Subcutaneous adipose tissue (tissue), 4 donors: ENCODE results near the gene GATA5. TPM values are rescaled to one million over a fixed set of nuclear protein-coding genes. Genes with fewer than 3 reads are reported as not detected.

Experiments used
- CTCF ChIP-seq: fragments of 450-650 bp; IDR thresholded peaks from one replicate; pipeline ENCODE4 v1.5.1; 2016; ENCODE audit warnings: low read depth, mild to moderate bottlenecking, control low read depth, antibody characterized with exemption, moderate library complexity
- total RNA-seq, 4 donors: library from RNA; depleted of rRNA; stranded (reverse); fragments of >200 nt; gene quantifications; one replicate each; pipeline ENCODE4 v1.1.0, GENCODE V29; 2016

Gene GATA5
- total RNA-seq, 4 donors from 2014 or later: not detected

DNA sequence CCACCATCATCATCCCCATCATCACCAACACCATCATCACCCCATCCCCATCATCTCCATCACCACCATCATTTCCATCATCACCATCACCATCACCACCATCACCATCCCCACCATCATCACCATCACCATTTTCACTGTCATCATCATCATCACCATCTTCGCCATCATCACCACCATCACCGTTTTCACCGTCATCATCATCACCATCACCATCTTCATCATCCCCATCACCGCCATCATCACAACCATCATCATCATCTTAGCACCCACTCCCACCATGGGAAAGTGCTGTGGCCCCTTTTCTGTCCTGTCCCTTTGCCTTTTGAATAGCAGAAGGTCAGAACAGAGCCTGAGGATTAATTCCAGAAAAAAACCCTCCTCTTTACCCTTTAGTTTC lies 28.5 kb upstream of the GATA5 start:
- TF ChIP-seq CTCF: no peak

DNA sequence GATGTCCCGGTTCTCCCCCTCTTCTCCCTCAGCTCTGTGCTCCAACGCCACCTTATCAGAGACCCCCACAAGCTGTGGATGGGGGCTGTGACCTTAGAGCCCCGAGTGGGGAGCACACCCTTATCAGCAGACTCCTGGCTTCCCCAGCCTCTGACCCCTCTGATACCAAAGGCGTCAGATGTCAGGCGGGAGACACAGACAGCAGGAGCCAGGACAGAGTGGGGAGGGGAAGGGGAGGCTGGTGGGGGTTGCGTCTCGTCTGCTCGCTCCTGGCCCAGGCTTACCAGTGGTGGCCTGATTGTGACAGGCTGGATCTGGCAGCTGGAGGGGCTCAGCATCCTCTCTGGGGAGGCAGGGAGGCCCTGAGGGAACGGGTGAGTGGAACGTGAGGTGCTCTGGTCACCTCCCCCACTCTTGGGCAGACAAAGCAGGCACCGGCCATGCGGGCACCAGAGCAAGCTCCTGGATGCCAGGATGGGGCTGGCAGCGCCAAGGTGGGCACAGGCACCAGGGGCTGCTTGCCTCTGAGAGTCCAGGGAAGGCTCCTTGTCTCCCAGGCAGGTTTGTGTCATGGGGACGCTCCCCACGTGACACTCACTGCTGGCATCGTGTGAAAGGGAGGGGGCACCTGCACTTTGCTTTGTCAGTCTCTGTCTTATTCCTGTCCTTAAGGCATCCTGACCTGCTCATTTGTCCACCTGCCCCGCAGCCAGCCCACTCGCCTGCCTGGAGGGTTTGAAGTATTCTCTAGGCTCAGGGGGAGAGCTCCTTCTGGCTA lies 27.8 kb upstream of the GATA5 start:
- TF ChIP-seq CTCF: no peak

DNA sequence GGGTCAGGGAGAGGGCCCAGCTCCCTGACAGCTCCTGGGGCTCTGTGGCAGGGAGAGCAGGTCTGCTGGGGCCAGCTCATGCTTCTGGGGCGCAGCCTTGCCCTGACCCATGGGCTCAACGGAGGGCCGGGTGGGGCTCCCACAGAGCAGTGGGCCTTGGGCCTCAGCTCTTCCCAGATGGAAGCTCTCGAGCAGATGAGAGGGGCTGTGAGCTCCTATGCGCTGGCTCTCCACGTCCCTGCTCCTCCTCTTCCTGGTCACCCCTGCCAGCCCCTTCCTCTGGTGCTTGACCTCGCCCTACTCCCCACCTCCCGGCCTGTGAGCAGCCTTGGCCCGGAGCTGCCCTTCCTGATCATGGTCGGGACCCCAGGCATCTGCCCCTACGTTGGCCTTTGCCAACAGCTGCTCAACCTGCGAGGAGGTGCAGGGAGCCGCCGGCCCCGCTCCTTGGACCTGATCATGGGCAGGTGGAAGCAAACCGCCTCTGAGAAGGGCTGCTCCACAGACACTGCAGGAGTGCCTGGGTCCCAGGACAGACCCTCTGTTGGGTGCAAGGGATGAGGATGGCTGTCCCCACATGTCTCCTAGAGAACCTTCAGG lies 26.8 kb upstream of the GATA5 start:
- no peak for TF ChIP-seq CTCF

DNA sequence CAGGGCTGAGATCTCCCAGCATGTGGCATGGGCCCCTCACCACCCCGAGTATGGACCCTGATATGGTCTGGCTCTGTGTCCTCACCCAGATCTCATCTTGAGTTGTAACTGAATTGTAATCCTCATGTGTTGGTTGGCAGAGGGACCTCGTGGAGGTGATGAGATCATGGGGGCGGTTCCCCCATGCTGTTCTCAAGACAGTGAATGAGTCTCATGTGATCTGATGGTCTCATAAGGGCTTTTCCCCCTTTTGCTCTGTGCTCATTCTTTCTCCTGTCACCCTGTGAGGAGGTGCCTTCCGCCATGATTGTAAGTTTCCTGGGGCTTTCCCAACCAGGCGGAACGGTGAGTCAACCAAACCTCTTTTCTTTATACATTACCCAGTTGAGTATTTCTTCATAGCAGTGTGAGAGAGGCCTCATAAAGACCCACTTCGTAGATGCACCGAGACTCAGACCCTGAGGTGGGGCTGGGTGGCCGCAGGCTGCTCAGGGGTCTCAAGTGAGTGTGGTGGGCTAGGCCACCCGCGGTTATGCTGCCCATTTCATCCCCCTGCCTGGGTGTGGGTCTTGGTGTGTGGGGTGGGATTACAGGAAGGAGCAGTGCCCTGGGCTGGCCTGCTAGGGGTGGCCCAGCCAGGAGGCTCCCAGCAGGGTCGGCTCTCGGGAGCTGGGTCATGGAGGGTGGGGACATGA lies 26.2 kb upstream of the GATA5 start:
- TF ChIP-seq CTCF: no peak

DNA sequence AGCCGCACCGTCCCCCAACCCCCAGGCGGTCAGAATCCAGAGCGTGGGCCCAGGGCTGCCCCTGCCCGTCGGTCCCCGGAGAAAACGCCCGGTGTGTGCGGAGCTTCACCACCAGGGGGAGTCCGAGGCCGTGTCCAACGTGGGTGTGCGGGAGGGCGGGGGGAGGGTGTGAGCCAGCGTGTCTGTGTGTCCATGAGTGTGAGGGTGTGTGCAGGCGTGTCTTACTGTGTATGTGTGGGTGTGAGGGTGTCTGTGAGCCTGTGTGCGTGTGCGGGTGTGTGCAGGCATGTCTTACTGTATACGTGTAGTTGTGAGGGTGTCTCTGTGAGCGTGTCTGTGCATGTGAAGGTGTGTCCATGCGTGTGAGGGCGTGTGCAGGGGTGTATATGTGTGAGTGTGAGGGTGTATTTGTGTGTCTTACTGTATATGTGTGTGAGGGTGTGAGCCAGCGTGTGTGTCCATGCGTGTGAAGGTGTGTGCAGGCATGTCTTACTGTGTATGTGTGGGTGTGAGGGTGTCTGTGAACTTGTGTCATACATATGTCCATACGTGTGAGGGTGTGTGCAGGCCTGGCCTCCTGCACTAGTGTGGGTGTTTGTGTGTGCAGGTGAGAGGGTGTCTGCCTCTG lies 24.6 kb upstream of the GATA5 start:
- TF ChIP-seq CTCF: no peak

- no peak for TF ChIP-seq CTCF
Observed at GRCh38 chr20:62499758-62500236, 24.0 kb upstream of the GATA5 start.

DNA sequence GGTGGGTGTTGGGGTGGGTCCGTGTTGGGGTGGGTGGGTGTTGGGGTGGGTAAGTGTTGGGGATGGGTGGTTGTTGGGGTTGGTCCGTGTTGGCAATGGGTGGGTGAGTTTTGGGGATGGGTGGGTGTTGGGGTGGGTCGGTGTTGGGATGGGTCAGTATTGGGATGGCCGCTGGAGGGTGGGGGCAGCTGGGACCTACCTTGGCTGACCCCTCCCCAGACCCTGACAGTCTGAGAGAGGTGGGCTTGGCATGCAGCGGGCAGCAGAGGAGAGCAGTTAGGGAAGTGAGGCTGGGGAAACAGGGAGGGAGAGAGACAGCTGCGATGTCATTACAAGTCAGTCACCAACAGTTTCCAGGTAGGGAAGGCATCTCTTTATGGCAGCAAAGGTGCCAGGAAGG lies 23.1 kb upstream of the GATA5 start:
- TF ChIP-seq CTCF: no peak
